NCI-H526 (cell line): ENCODE measurements around the gene KDM5B.
"Not testable (repeated sequence)": the region's sequence is repeated elsewhere in the genome, so short reads cannot be mapped to it uniquely, and the experiment has no call there.

ENCODE experiments used
- DNase-seq, 2 experiments: peaks; one replicate each; lab custom pipeline; 2025; lab: John Stamatoyannopoulos, UW

Gene KDM5B

GRCh38 chr1:202807926-202808757, at the start of gene KDM5B:
Gene KDM5B (minus strand): TSS chr1:202808421. CDS start chr1:202808305, 116 bp downstream.
- DNase-seq, result peak; percentile 18 to 66

GRCh38 chr1:202857136-202857610, 49.0 kb upstream of the KDM5B start:
- DNase-seq, result no peak

- no peak for DNase-seq
Measured at GRCh38 chr1:202856014-202856413, 47.8 kb upstream of the KDM5B start.

GRCh38 chr1:202854787-202855186, 46.6 kb upstream of the KDM5B start:
- no peak for DNase-seq

GRCh38 chr1:202852163-202852904, 44.1 kb upstream of the KDM5B start:
- peak in 1 of 2 experiments; percentile 21 for DNase-seq

- DNase-seq, result no peak
Measured at GRCh38 chr1:202850593-202851362, 42.6 kb upstream of the KDM5B start.

- no peak for DNase-seq
Measured at GRCh38 chr1:202848191-202848542, 39.9 kb upstream of the KDM5B start.

- DNase-seq, result no peak
Measured at GRCh38 chr1:202844935-202845334, 36.7 kb upstream of the KDM5B start.

- no peak for DNase-seq
Measured at GRCh38 chr1:202844259-202844658, 36.0 kb upstream of the KDM5B start.

GRCh38 chr1:202843081-202843480, 34.9 kb upstream of the KDM5B start:
- DNase-seq, result no peak

- no peak for DNase-seq
Measured at GRCh38 chr1:202837746-202838262, 29.6 kb upstream of the KDM5B start.

GRCh38 chr1:202836623-202837403, 28.6 kb upstream of the KDM5B start:
- no peak for DNase-seq

GRCh38 chr1:202835548-202836072, 27.4 kb upstream of the KDM5B start:
- DNase-seq, result no peak

GRCh38 chr1:202834771-202835547, 26.7 kb upstream of the KDM5B start:
- no peak for DNase-seq

- DNase-seq, result no peak
Measured at GRCh38 chr1:202831906-202832305, 23.7 kb upstream of the KDM5B start.

GRCh38 chr1:202829223-202829622, 21.0 kb upstream of the KDM5B start:
- DNase-seq, result not testable (repeated sequence)

GRCh38 chr1:202825748-202826147, 17.5 kb upstream of the KDM5B start:
- no peak for DNase-seq

- no peak for DNase-seq
Measured at GRCh38 chr1:202821467-202821866, 13.2 kb upstream of the KDM5B start.

- DNase-seq, result no peak
Measured at GRCh38 chr1:202818819-202819218, 10.6 kb upstream of the KDM5B start.

GRCh38 chr1:202815120-202815519, 6.9 kb upstream of the KDM5B start:
- DNase-seq, result no peak
